HG03469 (cell line): ENCODE data around the gene MKI67.
"Not testable (repeated sequence)": the region's sequence is repeated elsewhere in the genome, so short reads cannot be mapped to it uniquely, and the experiment has no call there.

Source experiments
- ATAC-seq: cut with Tn5 transposase; IDR thresholded peaks from one replicate; pipeline ENCODE4 v1.9.1; 2021; ENCODE audit warnings: mild to moderate bottlenecking, moderate library complexity, moderate number of reproducible peaks; ENCODE audit not compliant: unreplicated experiment

MKI67 gene, protein sequence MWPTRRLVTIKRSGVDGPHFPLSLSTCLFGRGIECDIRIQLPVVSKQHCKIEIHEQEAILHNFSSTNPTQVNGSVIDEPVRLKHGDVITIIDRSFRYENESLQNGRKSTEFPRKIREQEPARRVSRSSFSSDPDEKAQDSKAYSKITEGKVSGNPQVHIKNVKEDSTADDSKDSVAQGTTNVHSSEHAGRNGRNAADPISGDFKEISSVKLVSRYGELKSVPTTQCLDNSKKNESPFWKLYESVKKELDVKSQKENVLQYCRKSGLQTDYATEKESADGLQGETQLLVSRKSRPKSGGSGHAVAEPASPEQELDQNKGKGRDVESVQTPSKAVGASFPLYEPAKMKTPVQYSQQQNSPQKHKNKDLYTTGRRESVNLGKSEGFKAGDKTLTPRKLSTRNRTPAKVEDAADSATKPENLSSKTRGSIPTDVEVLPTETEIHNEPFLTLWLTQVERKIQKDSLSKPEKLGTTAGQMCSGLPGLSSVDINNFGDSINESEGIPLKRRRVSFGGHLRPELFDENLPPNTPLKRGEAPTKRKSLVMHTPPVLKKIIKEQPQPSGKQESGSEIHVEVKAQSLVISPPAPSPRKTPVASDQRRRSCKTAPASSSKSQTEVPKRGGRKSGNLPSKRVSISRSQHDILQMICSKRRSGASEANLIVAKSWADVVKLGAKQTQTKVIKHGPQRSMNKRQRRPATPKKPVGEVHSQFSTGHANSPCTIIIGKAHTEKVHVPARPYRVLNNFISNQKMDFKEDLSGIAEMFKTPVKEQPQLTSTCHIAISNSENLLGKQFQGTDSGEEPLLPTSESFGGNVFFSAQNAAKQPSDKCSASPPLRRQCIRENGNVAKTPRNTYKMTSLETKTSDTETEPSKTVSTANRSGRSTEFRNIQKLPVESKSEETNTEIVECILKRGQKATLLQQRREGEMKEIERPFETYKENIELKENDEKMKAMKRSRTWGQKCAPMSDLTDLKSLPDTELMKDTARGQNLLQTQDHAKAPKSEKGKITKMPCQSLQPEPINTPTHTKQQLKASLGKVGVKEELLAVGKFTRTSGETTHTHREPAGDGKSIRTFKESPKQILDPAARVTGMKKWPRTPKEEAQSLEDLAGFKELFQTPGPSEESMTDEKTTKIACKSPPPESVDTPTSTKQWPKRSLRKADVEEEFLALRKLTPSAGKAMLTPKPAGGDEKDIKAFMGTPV (N-terminal part only)

DNA sequence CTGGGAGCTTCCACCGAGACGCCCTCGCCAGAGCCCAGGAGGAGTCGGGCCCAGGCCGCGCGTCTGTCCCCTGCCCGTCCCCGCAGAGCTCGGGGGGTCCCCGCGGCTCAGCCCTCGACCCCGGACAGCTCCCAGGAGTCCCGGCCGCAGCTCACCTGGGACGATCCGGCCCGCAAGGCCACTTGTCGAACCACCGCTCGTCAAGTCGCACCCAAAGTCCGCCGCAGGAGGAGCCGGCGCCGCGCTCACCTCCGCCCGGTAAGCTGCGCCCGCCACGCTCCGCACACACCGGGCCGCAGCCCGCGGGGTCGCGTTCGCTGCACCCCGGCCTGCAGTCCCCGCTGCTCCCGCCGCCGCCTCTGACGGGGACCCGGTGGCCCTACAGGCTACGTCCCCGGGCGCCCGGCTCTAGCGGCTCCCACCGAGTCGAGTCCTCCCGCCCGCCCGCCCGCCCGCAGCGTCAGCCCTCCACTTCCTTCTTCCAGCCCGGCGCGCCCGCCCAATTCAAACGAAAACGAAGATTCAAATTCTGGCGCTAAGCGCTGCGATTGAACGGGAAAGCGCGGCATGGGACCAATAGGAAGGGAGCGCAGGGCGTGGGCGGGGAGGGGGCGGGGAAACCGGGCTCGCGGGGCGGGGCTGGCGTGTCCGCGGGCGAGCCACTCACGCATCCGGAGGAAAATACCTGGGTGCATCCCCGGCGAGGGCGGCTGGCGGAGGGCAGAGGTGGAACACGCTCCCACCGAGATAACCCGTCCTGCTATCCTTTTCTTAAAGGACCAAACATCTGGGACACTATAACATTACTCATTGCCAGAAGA lies at the start of gene MKI67:
Gene MKI67, minus strand, starts transcription at position 480 of the 821 bp plus-strand sequence. CDS start 756 bp downstream, outside the sequence.
- peak; percentile 64 for ATAC-seq

DNA sequence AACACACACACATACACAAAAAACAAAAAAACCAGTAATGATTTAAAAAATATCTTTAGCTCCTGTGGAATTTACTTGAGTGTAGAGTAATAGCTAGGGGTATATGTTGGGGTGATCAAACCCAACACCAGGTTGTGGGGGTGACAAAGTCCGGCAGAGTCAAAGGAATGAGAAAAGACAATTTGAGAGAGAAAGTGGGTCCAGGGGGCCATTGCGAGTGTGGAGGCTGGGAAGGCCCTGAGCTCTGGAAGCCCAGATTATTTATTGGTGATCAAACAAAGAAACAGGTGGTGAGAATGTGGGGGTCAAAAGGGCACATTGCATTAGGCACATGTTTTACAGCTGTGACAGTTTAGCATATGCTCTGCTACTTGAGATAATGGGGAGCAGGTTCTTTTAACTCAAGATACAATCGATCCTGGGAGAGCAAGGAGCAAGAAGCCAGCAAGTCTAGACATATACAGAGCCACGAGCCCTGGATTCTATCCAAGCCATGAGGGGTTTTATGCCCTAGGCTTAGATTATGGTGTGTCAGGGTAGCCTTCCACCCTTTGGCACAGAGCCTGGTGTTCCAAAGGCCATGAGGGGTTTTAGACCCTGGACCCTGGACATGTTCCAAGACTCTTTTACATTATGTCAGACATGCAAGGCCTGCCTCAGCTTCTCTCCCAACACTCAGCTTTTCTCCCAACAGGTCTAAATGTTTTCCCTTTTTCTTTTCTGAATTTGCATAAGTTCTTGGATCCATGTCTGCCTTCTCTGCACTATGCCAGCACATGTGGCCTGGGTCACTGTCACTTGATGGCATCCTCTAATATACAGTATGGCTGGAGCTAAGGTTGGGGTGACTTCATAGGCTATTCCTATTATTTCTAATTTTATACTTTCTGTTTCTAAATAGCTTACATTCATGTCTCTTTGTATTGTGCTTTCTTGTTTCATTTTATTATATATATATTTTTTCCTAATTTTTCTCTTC lies 48.6 kb upstream of the MKI67 start:
- ATAC-seq: no peak

DNA sequence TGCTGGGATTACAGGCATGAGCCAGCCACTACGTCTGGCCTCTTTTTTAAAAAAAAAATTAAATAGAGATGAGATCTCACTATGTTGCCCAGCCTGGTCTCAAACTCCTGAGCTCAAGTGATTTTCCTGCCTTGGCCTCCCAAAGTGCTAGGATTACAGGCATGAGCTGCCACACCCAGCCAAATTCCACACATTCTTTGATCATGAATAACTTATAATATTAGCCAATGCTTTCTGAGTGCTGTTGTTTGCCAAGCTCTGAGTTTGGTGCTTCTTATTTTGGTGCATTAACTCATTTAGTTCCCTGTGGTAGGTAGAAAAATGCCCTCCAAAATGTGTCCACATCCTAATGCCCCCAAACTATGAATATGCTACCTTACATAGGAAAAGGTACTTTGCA lies 47.2 kb upstream of the MKI67 start:
- ATAC-seq: no peak

DNA sequence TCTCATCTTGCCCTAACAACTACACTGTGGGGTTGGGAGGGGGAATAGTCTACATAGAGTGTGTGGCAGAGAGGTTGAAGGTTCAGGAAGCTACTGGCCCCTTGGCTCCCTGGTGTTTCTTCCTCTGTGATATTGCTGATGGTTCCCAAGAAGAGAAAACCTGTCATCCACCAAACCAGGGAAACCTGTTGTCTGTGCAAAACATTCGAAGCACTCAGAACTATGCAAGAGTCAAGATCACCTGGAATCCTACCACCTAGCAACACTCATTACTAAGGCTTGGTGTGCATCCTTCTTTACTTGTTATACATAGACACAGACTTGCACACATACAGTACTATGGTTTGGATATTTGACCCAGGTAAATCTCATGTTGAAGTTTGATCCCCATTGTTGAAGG lies 46.5 kb upstream of the MKI67 start:
- no peak for ATAC-seq

DNA sequence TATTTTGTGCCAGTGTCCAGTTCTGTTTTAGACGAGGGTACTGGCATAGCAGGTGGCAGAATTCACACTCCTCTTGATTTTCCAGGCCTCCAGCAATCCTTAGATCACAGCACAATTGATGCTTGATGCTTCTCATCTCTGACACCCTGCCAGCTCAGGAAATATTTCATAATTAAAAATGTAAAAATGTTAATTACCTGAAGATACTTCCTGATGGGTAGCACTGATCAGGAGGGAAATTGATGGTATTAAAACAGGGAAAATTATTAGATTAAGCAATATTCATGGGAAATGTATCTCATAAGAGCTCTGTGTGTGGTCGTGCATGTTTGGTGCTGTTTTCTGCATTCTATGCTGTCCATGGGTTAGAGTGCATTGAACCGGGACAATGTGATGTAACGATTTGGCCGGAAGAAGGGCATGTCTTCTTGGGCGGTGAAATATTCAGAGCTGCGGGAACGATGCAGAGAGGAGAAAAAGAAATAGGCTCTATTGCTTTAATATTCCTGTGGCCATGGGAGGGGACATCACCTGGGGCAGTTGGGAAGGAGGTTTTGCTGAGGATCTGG lies 43.7 kb upstream of the MKI67 start:
- ATAC-seq: no peak

DNA sequence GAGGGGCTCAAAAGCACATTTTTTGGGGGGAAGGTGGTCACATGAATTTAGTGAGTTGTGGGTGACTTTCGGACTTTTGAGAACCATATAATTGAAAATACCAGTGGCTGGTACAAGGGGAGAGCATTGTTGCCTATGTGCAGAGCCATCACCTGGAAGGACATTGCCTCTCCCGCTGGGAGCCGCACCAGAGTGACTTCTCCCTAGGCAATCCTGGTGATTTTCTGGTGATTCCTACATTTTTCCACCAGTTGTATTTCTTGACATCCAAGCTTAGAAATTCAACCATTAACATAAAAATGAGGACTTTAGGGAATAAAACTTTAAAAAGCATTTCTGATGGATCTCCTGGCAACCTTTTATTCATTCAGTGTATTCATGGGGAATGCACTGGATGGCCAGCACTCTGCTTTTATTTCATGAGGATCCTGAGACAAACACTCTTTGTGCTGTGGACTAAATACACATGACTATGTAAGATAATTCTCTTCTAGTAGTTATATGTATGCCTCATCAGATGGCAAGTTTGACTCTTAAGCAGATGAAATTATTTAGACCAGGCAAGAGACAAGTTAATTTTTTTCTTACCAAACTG lies 41.8 kb upstream of the MKI67 start:
- ATAC-seq: no peak

DNA sequence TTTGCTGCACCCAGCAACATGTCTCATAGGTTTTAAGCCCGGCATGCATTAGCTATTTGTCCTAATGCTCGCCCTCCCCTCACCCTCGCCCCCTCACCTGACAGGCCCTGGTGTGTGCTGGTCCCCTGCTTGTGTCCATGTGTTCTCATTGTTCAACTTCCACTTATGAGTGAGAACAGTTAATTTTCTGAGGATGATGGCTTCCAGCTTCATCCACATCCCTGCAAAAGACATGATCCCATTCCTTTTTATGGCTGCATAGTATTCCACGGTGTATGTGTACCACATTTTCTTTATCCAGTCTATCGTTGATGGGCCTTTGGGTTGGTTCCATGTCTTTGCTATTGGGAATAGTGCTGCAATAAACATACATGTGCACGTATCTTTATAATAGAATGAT lies 40.9 kb upstream of the MKI67 start:
- ATAC-seq: not testable (repeated sequence)

DNA sequence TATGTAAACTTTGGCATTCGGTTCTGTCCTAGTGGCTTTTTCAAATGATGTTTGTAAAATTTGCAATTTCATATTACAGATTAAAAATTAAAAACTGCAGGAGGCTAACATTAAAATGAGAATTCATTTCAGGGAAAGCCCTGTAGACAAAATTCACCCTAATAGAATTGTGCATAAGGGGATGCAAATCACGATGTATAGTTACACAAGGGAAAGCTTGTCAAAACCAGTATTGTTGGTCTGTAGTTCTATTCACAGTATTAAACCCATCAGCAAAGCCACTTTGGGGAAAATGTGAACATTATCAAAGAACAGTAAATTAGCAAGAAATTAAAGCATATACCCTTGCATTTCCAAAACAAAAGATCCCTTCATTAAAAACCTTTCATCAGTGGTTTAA lies 39.9 kb upstream of the MKI67 start:
- no peak for ATAC-seq

DNA sequence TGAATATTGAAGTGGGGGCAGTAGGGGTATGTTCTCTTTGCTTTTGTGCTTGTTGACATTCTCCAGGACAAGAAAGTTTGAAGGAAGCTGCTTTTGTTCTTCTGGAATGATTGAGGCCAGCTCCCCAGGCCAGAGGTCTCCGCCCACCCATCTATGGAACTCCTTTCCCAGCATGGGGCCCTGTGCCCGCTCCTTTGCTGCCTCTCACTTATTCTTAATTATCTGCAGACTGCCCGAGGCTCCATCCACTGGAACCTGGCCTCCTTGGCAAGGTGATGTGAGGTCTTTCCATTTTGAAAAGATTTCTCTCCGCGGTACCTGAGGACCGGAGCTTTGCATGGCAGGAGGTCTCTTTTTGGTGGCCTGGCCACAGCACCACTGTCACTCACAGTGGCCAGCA lies 39.3 kb upstream of the MKI67 start:
- no peak for ATAC-seq

DNA sequence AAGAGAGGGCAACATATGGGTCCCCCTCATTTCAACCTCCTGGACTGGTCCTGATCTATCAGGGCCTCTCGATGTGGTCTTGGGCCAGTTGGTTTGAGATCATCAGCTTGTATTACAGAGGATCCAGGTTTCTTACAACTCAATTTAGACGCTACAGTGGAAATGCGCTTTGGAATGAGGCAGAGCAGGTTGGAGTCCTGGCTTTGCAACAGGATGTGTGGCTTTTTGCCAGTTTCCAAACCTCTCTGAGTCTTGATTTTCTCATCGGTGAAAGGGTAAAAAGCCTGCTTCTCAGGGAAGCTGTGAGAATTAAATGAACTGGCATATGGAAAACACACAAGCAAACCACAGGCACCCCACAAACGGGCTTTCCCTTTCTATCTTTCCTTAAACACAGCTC lies 37.5 kb upstream of the MKI67 start:
- ATAC-seq: no peak

DNA sequence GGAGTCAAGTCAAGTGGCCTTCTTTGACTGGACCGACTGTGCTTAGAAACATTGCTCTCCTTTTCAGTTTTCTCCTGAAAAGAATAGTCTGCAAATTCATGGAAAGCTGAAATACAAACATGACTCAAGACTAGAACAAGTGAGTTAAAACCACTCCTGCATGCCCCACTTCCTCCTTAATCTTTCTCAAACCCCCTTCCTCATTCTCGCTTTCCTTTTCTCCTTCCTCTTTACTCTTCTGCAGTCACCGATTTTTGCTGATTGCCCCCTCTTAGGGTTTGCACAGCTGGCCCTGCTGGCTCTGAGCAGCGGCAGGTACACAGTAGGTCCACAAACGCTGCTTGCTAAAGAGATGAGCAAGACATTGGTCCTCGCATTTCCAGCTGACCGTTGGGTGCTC lies 34.8 kb upstream of the MKI67 start:
- ATAC-seq: no peak

DNA sequence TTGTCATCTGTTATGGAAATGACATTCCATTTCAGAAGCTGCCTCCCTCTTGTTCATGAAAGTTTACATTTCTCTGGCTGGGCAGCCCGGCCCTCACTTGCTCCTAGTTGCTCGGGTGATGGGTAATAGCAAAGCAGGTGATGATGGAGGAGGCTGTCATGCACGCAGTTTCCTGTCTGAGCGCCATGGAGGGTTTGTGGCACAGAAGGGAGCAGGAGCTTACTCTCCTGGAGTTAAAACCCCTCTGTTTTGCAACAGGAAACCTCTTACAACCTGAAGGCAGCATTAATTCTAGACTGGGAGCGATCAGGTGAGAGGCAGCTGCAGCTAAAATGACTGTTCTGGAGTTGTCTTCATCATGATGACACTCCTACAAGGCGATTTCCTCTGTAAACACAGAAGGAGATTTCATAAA lies 34.1 kb upstream of the MKI67 start:
- ATAC-seq: no peak

DNA sequence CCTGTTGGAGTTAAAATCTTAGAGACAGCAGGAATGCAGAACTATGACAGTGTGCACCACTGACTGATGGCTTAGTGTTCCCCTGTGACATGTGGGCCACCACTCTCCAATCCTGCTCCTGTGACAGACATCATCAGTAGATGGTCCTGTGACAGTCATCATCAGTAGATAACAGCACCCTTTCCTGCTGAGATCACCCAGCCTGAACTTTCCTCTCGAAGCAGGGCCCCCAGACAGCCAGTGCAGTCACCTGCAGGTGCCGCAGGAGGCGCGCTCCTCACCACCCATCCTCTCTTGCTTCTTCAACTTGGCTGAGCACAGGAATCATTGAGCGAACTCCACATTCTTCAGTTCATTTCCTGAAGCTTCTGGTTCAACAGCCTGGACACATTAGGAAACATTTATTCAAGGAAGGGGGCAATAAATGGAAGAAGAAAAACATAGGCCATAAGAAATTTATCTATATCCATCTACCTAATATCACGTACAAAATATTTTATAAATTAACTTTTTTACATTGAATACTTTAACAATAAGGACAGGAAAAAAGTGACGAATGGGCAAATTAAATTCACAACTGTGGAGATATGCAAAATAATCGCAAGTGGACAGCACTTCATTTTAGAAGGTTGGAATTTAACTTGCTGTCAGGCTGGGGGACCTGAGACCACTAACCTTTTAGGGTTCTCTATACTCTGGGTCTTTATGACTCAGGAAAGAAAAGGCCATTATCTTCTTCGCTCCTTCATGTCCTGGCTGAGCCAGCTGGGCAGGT lies 32.0 kb upstream of the MKI67 start:
- no peak for ATAC-seq

DNA sequence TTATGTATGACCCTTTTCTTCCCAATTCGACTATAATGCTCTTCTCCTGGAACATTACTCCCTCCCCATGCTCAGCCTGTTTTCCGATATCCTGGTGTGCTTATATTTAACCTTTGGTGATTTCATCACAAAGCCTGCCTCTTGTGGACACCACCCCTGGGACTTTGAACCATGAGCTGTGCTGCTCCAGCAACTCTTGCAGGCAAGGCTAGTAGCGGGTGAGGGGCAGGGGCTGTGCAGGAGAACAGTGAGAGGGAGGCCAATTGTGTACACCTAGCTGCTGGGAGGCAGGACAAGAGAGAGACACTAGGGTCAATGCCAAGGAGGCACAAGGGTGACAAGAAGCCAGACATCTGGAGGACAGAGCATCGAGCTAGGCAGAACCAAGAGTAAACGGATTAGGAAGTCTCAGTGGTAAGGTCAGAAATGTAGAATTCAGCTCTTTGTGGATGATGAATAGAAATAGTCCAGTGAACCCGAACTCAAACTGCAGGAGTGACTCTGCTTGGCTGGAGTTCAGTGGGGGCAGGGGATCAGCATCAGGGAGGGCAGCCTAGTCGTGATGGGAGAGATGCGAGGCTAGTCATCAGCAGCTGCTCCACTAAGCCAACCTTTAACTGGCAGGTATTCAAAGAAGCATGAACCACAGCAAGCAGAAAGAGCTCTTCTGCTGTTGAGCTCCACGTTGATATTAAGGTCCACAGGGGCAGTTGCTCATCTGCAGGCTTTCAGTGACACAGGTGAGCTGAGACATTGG lies 31.0 kb upstream of the MKI67 start:
- ATAC-seq: no peak

DNA sequence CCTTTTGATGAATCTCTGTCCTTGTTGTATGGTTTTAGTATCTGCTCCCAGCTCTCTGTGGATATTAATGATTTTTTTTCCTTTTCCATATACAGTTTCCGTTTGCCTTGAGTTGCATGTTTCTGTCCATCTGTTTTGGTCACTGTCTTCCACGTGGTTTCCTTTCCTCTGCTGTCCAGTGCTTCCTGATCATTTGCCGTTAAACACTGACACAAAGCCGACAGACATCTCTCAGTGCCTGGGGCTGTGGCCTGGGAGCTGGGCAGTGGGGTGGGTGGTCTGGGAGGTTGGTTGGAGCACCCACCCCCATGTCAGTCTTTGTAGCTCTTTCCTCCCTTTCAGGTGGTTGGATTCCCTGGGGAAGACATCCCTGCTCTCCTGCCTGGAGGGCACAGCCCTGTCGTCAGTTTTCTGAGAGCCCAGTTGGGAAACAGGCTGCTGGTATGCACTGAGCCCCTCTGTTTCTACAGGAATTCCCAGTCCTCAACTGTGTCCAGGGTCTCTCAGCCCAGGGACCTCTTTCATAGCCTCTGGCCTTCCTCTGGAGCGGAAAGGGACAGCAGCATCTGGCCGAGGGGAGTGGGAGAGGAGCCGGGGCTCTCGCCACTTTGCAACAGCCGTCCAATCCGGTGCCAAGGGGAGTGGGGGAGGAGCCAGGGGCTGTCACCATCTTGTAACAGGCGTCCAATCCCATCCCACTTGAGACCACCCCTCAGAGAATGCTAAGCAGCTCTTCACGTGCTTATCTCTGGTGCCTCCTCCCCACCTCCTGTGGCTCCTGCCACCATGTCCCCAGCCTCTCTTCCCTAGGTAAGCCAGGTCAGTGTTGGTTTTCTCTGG lies 26.7 kb upstream of the MKI67 start:
- ATAC-seq: no peak

DNA sequence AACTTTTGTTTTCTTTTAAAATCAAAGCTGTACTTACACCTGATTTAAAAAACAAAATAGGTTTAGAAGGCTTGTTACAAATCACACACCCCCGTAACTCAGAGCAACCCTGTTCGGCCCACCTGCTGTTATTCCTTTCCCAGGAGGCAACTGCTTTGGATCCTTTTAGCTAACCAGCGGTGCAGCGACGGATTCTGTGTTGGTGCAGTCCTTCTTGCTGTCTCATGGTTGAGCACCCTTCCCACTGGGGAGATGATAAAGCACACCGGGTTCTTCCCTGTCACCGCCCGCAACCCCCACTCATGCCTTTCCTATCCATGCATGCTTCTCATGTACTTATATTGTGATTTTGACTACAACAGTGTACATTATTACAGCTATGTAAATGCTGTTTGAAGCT lies 24.8 kb upstream of the MKI67 start:
- no peak for ATAC-seq
